PC-3 (cell line): ENCODE data around the gene TRAPPC2. TPM values are rescaled to one million over a fixed set of nuclear protein-coding genes. Genes with fewer than 3 reads are reported as not detected.

Experiments
- ATAC-seq: fragments of 200-7000 bp; cut with Tn5 transposase; 2 replicates; pipeline ENCODE4 v1.9.1; 2020; ENCODE audit warnings: mild to moderate bottlenecking, moderate library complexity
- BruUV-seq: library from RNA; stranded (reverse); fragments of 400-500 nt; replicated peaks from 2 replicates; lab custom pipeline; 2021; lab: Mats Ljungman, UMichigan
- CTCF ChIA-PET: fragments of 300-600 bp; sonication (Branson Sonifier 250); formaldehyde crosslinking; loops from one replicate; lab custom pipeline; 2022; ENCODE audit warnings: antibody characterized with exemption; lab: Charles Lee
- POLR2A ChIA-PET: fragments of 300-600 bp; sonication (Branson Sonifier 250); formaldehyde crosslinking; loops from one replicate; lab custom pipeline; 2022; ENCODE audit warnings: antibody characterized with exemption; ENCODE audit not compliant: unreplicated experiment; lab: Charles Lee
- DNase-seq: peaks from one replicate; pipeline ENCODE4 v3.0.0-alpha.2; 2015
- H2AFZ ChIP-seq: fragments of 300-600 bp; sonication (generic); 2 replicates; pipeline ENCODE4 v1.6.0; 2016; ENCODE audit warnings: antibody characterized with exemption, low read length
- H3F3A ChIP-seq: fragments of 300-600 bp; sonication (generic); one replicate; pipeline ENCODE4 v1.6.0; 2017; ENCODE audit warnings: antibody characterized with exemption, low read length, control low read depth, mild to moderate bottlenecking; ENCODE audit not compliant: unreplicated experiment
- H3K27ac ChIP-seq: fragments of 300-600 bp; sonication (generic); 2 replicates; pipeline ENCODE4 v1.5.1; 2016; ENCODE audit warnings: mild to moderate bottlenecking, low read length
- H3K27me3 ChIP-seq: fragments of 300-600 bp; sonication (generic); 2 replicates; pipeline ENCODE4 v1.6.1; 2016; ENCODE audit warnings: low read length, mixed read lengths
- H3K36me3 ChIP-seq: fragments of 300-600 bp; sonication (generic); 2 replicates; pipeline ENCODE4 v1.6.1; 2016; ENCODE audit warnings: low read depth, mixed run types, low read length, mixed read lengths
- H3K4me1 ChIP-seq: fragments of 300-600 bp; sonication (generic); 2 replicates; pipeline ENCODE4 v1.5.1; 2016; ENCODE audit warnings: low read length; ENCODE audit not compliant: insufficient read depth
- H3K4me2 ChIP-seq: fragments of 300-600 bp; sonication (generic); 2 replicates; pipeline ENCODE4 v1.6.0; 2016; ENCODE audit warnings: low read length
- H3K4me3 ChIP-seq: fragments of 300-600 bp; sonication (generic); 2 replicates; pipeline ENCODE4 v1.5.1; 2016; ENCODE audit warnings: mild to moderate bottlenecking, low read length, mixed read lengths
- H3K79me2 ChIP-seq: fragments of 300-600 bp; sonication (generic); 2 replicates; pipeline ENCODE4 v1.6.1; 2017; ENCODE audit warnings: low read length, mixed read lengths
- H3K9ac ChIP-seq: fragments of 300-600 bp; sonication (generic); 2 replicates; pipeline ENCODE4 v1.6.0; 2016; ENCODE audit warnings: mild to moderate bottlenecking, low read length
- H3K9me2 ChIP-seq: fragments of 300-600 bp; sonication (generic); replicated peaks from 2 replicates; pipeline ENCODE4 v1.6.1; 2016; ENCODE audit warnings: mixed run types, low read length, mixed read lengths
- H3K9me3 ChIP-seq: fragments of 300-600 bp; sonication (generic); 2 replicates; pipeline ENCODE4 v1.6.1; 2016; ENCODE audit warnings: low read length, mixed read lengths
- H4K20me1 ChIP-seq: fragments of 300-600 bp; sonication (generic); 2 replicates; pipeline ENCODE4 v1.6.1; 2016; ENCODE audit warnings: low read length, mixed read lengths
- EZH2 ChIP-seq: fragments of 300-600 bp; sonication (generic); IDR thresholded peaks from one replicate; pipeline ENCODE4 v1.6.1; 2017; ENCODE audit warnings: antibody characterized with exemption, mild to moderate bottlenecking, low read length; ENCODE audit not compliant: unreplicated experiment
- EZH2phosphoT487 ChIP-seq: fragments of 300-600 bp; sonication (generic); IDR thresholded peaks from 2 replicates; pipeline ENCODE4 v1.6.1; 2018; ENCODE audit warnings: mild to moderate bottlenecking, antibody characterized with exemption, low read length, borderline replicate concordance
- intact Hi-C: fragments of 100-400 bp; cut with micrococcal nuclease; formaldehyde crosslinking; loops from 2 replicates; pipeline ENCODE4 v1.9.0; 2023
- total RNA-seq: library from RNA; depleted of rRNA; stranded (reverse); fragments of >200 nt; gene quantifications from 2 replicates; pipeline ENCODE4 v1.2.3, GENCODE V29; 2014
- TF ChIP-seq, protein P1 (sequence below): fragments of 300-600 bp; sonication (generic); conservative IDR thresholded peaks from 2 replicates; pipeline ENCODE4 v1.5.1; 2017; ENCODE audit warnings: antibody characterized with exemption, low read depth, mild to moderate bottlenecking, low read length

Gene TRAPPC2
- total RNA-seq, 1 experiment from 2014 or later: 7.9 TPM

DNA sequence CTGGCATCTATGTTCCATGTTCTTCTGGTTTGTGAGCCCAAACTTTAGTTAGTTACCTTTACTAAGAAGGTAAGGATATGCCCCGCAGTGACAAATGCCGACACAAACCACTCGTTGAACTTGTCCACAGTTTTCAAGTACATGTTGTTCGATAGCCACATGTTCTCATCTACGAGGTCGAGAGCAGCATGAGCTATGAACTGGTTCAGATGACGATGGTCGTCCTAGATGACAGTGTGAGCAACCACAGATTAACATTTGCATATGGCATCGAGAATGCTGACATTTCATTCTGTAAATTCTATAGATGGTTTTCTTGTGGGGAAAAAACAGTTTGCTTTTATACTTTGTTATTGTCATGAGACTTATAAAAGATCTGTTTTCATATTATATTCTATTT lies 18.0 kb downstream of the TRAPPC2 start:
- H3K27me3 ChIP-seq: no peaks in the 10 kb centered on the region
- H3F3A ChIP-seq: no peaks in the 10 kb centered on the region
- no peaks in the 10 kb centered on the region for H3K9me3 ChIP-seq
- H3K9ac ChIP-seq: no peak overlapping the region
- ChIA-PET POLR2A (no interaction called here), CTCF (no interaction called here)
- no TSS peak for BruUV-seq
- H4K20me1 ChIP-seq: no peaks in the 10 kb centered on the region; the same call in 1 of the 2 replicates
- H3K9me2 ChIP-seq: no peaks in the 10 kb centered on the region
- peaks cover 9% of the 10 kb centered on the region for H3K4me1 ChIP-seq
- no peak overlapping the region for H3K27ac ChIP-seq
- intact Hi-C loops: no loop called here
- no peak overlapping the region for H3K4me2 ChIP-seq
- peaks cover 22% of the 10 kb centered on the region for H3K79me2 ChIP-seq
- peaks cover 48% of the 10 kb centered on the region for H3K36me3 ChIP-seq
- no peak overlapping the region for H3K4me3 ChIP-seq
- DNase-seq (no peak), ATAC-seq (no peak)
- TF ChIP-seq EZH2: no peak
- TF ChIP-seq, protein P1, sequence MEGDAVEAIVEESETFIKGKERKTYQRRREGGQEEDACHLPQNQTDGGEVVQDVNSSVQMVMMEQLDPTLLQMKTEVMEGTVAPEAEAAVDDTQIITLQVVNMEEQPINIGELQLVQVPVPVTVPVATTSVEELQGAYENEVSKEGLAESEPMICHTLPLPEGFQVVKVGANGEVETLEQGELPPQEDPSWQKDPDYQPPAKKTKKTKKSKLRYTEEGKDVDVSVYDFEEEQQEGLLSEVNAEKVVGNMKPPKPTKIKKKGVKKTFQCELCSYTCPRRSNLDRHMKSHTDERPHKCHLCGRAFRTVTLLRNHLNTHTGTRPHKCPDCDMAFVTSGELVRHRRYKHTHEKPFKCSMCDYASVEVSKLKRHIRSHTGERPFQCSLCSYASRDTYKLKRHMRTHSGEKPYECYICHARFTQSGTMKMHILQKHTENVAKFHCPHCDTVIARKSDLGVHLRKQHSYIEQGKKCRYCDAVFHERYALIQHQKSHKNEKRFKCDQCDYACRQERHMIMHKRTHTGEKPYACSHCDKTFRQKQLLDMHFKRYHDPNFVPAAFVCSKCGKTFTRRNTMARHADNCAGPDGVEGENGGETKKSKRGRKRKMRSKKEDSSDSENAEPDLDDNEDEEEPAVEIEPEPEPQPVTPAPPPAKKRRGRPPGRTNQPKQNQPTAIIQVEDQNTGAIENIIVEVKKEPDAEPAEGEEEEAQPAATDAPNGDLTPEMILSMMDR: no peak
- no peak overlapping the region for H2AFZ ChIP-seq

DNA sequence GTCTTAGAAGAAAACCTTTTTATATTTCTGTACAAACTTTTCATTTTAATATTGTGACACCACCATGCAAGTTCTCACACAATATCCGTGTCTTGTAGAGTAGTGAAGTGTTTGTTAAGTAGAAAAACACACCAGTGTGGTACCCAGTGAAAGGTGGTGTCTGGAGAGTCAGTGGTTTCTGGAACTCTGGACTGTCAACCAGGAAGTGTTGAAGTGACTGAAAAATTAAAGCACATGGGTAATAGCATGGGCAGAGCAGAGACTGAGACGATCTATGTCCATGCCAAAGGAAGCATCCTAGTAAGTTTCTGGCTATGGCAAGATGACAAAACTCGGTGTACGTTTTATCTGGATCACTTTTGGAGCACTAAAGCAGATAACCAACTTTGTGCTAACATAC lies 23.3 kb downstream of the TRAPPC2 start:
- Histone ChIP-seq H4K20me1 (no peaks in the 10 kb centered on the region), H3K4me2 (no peak overlapping the region), H2AFZ (no peak overlapping the region), H3K27ac (no peak overlapping the region), H3F3A (no peaks in the 10 kb centered on the region), H3K9me2 (no peaks in the 10 kb centered on the region), H3K4me1 (no peaks in the 10 kb centered on the region), H3K4me3 (no peak overlapping the region), H3K27me3 (no peaks in the 10 kb centered on the region), H3K79me2 (no peaks in the 10 kb centered on the region), H3K36me3 (peaks cover 31% of the 10 kb centered on the region), H3K9ac (no peak overlapping the region), H3K9me3 (no peaks in the 10 kb centered on the region)
- CTCF ChIA-PET: no interaction called here
- DNase-seq: no peak
- ATAC-seq: no peak
- TF ChIP-seq EZH2 (no peak), EZH2phosphoT487 (no peak)
- TF ChIP-seq, protein P1: no peak
- intact Hi-C loops: no loop called here
- BruUV-seq: no TSS peak
- POLR2A ChIA-PET: no interaction called here

DNA sequence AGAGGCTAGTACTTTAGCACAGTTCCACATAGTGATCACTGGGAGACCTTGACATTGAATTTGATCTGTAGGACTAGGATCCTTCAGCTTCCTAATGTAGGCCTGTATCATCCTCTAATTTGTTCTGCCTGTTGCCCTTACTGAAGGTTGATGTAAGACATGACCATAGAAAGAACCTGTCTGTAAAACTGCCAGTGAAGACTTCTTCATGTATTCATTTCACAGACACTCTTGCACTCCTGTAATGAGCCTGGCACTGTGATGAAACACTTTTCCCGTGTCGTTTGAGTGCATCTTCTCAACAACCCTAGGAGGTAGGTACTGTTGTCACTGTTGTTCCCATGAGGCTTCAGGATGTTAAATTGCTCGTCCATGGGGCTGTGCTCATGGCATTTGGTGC lies 30.8 kb downstream of the TRAPPC2 start:
- ChIA-PET POLR2A (no interaction called here), CTCF (no interaction called here)
- Histone ChIP-seq H3K4me3 (no peak overlapping the region), H3K9me2 (no peaks in the 10 kb centered on the region), H3F3A (no peaks in the 10 kb centered on the region), H3K4me1 (peaks cover 8% of the 10 kb centered on the region), H3K27ac (no peak overlapping the region), H3K27me3 (no peaks in the 10 kb centered on the region), H3K79me2 (peaks cover 47% of the 10 kb centered on the region), H4K20me1 (no peaks in the 10 kb centered on the region), H3K9ac (no peak overlapping the region), H2AFZ (no peak overlapping the region), H3K4me2 (no peak overlapping the region), H3K9me3 (no peaks in the 10 kb centered on the region), H3K36me3 (no peaks in the 10 kb centered on the region)
- no TSS peak for BruUV-seq
- intact Hi-C loops: no loop called here
- DNase-seq (no peak), ATAC-seq (no peak)
- TF ChIP-seq, protein P1: no peak
- TF ChIP-seq EZH2phosphoT487 (no peak), EZH2 (no peak)
